Esophagus squamous epithelium (tissue), 5 donors: ENCODE results near the gene MEIKIN. TPM values are rescaled to one million over a fixed set of nuclear protein-coding genes. Genes with fewer than 3 reads are reported as not detected.

Experiments
- DNase-seq: peaks from one replicate; lab custom pipeline; 2025; lab: John Stamatoyannopoulos, UW
- H3K27ac ChIP-seq, 4 donors: fragments of 200-600 bp; sonication (generic); one replicate each; pipeline ENCODE4 v1.5.1; 2016 to 2019; ENCODE audit warnings: mild to moderate bottlenecking in 1 of 4
- H3K27me3 ChIP-seq, 4 donors: fragments of 200-600 bp; sonication (generic); 1 replicate in 3 of 4; 2 replicates in 1 of 4; pipeline versions ENCODE4 v1.5.1 to v1.6.0; 2017 to 2021; ENCODE audit warnings: antibody characterized with exemption in 1 of 4
- H3K36me3 ChIP-seq, 3 donors: fragments of 200-600 bp; sonication (generic); one replicate each; pipeline ENCODE4 v1.5.1; 2016 to 2019
- H3K4me1 ChIP-seq, 3 donors: fragments of 200-600 bp; sonication (generic); one replicate each; pipeline ENCODE4 v1.5.1; 2017 to 2019
- H3K4me3 ChIP-seq, 4 donors: fragments of 200-600 bp; sonication (generic); 1 replicate in 3 of 4; 2 replicates in 1 of 4; pipeline ENCODE4 v1.5.1; 2016 to 2019; ENCODE audit warnings: mild to moderate bottlenecking in 2 of 4, moderate library complexity in 1 of 4
- H3K9me3 ChIP-seq, 3 donors: fragments of 200-600 bp; sonication (generic); one replicate each; pipeline ENCODE4 v1.5.1; 2016 to 2019
- CTCF ChIP-seq, 6 experiments: fragments of 450-650 bp in 4 of 6; fragments of 200-600 bp in 2 of 6; sonication (generic) in 2 of 6; IDR thresholded peaks; one replicate each; pipeline ENCODE4 v1.5.1; 2016 to 2019; ENCODE audit warnings: antibody characterized with exemption in 6 of 6, mild to moderate bottlenecking in 4 of 6, moderate library complexity in 4 of 6
- POLR2A ChIP-seq, 4 donors: fragments of 450-650 bp; IDR thresholded peaks; one replicate each; pipeline ENCODE4 v1.6.1; 2017; ENCODE audit warnings: antibody characterized with exemption in 4 of 4, mild to moderate bottlenecking in 4 of 4, moderate library complexity in 3 of 4
- WGBS, 2 donors: methylation state at CpG; one replicate each; pipeline ENCODE4 v1.1.5; 2018; 5-methylcytosine and 5-hydroxymethylcytosine counted together
- intact Hi-C: fragments of 100-400 bp; cut with DNase I; formaldehyde crosslinking; loops from one replicate; pipeline ENCODE4 v1.15.0; 2022
- total RNA-seq, 4 donors: library from RNA; depleted of rRNA; stranded (reverse); fragments of >200 nt; gene quantifications; one replicate each; pipeline ENCODE4 v1.1.0, GENCODE V29; 2016
- donor health status: DM: yes; HTN: yes; CAD: no.

MEIKIN gene
- total RNA-seq, 4 donors from 2014 or later = not detected

- H3K4me1 ChIP-seq = no peaks in the 10 kb centered on the region
- DNase-seq = no peak
- H3K36me3 ChIP-seq = no peaks in the 10 kb centered on the region
- no peak overlapping the region for H3K4me3 ChIP-seq
- intact Hi-C loops = no loop called here
- H3K27me3 ChIP-seq = no peaks in the 10 kb centered on the region
- WGBS, 2 donors = 91 to 93% methylated on average over 4 to 9 of the region's 9 CpGs
- H3K27ac ChIP-seq = no peak overlapping the region
- TF ChIP-seq CTCF (IDR thresholded peaks at IDR 0.05) (no peak), POLR2A (IDR thresholded peaks at IDR 0.05) (no peak)
- no peaks in the 10 kb centered on the region for H3K9me3 ChIP-seq
These were observed 27.7 kb upstream of the MEIKIN start for GRCh38 chr5:131973089-131973712.

GRCh38 chr5:131968396-131968954, 23.0 kb upstream of the MEIKIN start:
- Histone ChIP-seq H3K9me3 (no peaks in the 10 kb centered on the region), H3K4me3 (no peak overlapping the region), H3K27ac (no peak overlapping the region), H3K27me3 (no peaks in the 10 kb centered on the region), H3K36me3 (no peaks in the 10 kb centered on the region), H3K4me1 (no peaks in the 10 kb centered on the region)
- no peak for TF ChIP-seq POLR2A (IDR thresholded peaks at IDR 0.05)
- no peak for TF ChIP-seq CTCF (IDR thresholded peaks at IDR 0.05)
- intact Hi-C loops = no loop called here
- WGBS, 2 donors = 71 to 82% methylated on average over 5 of the region's 5 CpGs
- no peak for DNase-seq

GRCh38 chr5:131966551-131966950, 21.1 kb upstream of the MEIKIN start:
- no peaks in the 10 kb centered on the region for H3K9me3 ChIP-seq
- WGBS, 2 donors = 80 to 92% methylated on average over 1 of the region's 1 CpG
- DNase-seq = no peak
- no peaks in the 10 kb centered on the region for H3K36me3 ChIP-seq
- intact Hi-C loops = no loop called here
- no peak for TF ChIP-seq CTCF (IDR thresholded peaks at IDR 0.05)
- TF ChIP-seq POLR2A (IDR thresholded peaks at IDR 0.05) = no peak
- no peak overlapping the region for H3K27ac ChIP-seq
- H3K4me3 ChIP-seq = no peak overlapping the region
- no peaks in the 10 kb centered on the region for H3K27me3 ChIP-seq
- H3K4me1 ChIP-seq = no peaks in the 10 kb centered on the region

GRCh38 chr5:131965826-131966415, 20.5 kb upstream of the MEIKIN start:
- intact Hi-C loops = no loop called here
- Histone ChIP-seq H3K27me3 (no peaks in the 10 kb centered on the region), H3K4me1 (no peaks in the 10 kb centered on the region), H3K4me3 (no peak overlapping the region), H3K27ac (no peak overlapping the region), H3K36me3 (no peaks in the 10 kb centered on the region), H3K9me3 (no peaks in the 10 kb centered on the region)
- TF ChIP-seq POLR2A (IDR thresholded peaks at IDR 0.05) = no peak
- no peak for TF ChIP-seq CTCF (IDR thresholded peaks at IDR 0.05)
- DNase-seq = no peak
- 64 to 81% methylated on average over 6 of the region's 6 CpGs for WGBS, 2 donors

- H3K36me3 ChIP-seq = no peaks in the 10 kb centered on the region
- H3K27me3 ChIP-seq = no peaks in the 10 kb centered on the region
- DNase-seq = no peak
- intact Hi-C loops = no loop called here
- no peaks in the 10 kb centered on the region for H3K4me1 ChIP-seq
- TF ChIP-seq CTCF (IDR thresholded peaks at IDR 0.05) (no peak), POLR2A (IDR thresholded peaks at IDR 0.05) (no peak)
- no peak overlapping the region for H3K27ac ChIP-seq
- no peak overlapping the region for H3K4me3 ChIP-seq
- H3K9me3 ChIP-seq = no peaks in the 10 kb centered on the region
- 81% methylated on average over 2 of the region's 3 CpGs; no CpG with 5 or more reads in 1 of the 2 donors for WGBS, 2 donors
These were observed 14.4 kb upstream of the MEIKIN start for GRCh38 chr5:131959906-131960305.
